Liver (tissue), 9 donors: ENCODE results near the gene CCDC192. TPM values are rescaled to one million over a fixed set of nuclear protein-coding genes. Genes with fewer than 3 reads are reported as not detected.

Experiments used
- DNase-seq: peaks from one replicate; pipeline ENCODE4 v3.0.0-alpha.2; 2017; ENCODE audit warnings: low spot score
- H3K27ac ChIP-seq, 2 donors: one replicate each; pipeline ENCODE4 v1.7.0; 2013; ENCODE audit warnings: inconsistent platforms in 2 of 2, low read length in 2 of 2, control low read depth in 1 of 2, low read depth in 1 of 2, mild to moderate bottlenecking in 1 of 2
- H3K27me3 ChIP-seq, 4 donors: one replicate each; pipeline versions ENCODE4 v1.6.1 to v1.7.0; 2013; ENCODE audit warnings: low read length in 3 of 4, inconsistent platforms in 1 of 4, mild to moderate bottlenecking in 1 of 4, moderate library complexity in 1 of 4; ENCODE audit not compliant: control insufficient read depth in 4 of 4, insufficient read depth in 4 of 4
- H3K36me3 ChIP-seq, 4 donors: one replicate each; pipeline versions ENCODE4 v1.6.1 to v1.7.0; 2013; ENCODE audit warnings: low read length in 3 of 4, mild to moderate bottlenecking in 3 of 4, low read depth in 1 of 4, moderate library complexity in 1 of 4; ENCODE audit not compliant: control insufficient read depth in 4 of 4, insufficient read depth in 3 of 4
- H3K4me1 ChIP-seq, 4 donors: one replicate each; pipeline versions ENCODE4 v1.6.1 to v1.7.0; 2013; ENCODE audit warnings: low read length in 3 of 4, mild to moderate bottlenecking in 3 of 4, moderate library complexity in 1 of 4; ENCODE audit not compliant: control insufficient read depth in 4 of 4, insufficient read depth in 4 of 4
- H3K4me3 ChIP-seq, 3 donors: one replicate each; pipeline versions ENCODE4 v1.6.1 to v1.7.0; 2013; ENCODE audit warnings: low read length in 3 of 3, control low read depth in 1 of 3, low read depth in 1 of 3, mild to moderate bottlenecking in 1 of 3
- H3K9ac ChIP-seq, 2 donors: one replicate each; pipeline ENCODE4 v1.7.0; 2013; ENCODE audit warnings: low read length in 2 of 2, mild to moderate bottlenecking in 2 of 2, moderate library complexity in 2 of 2, control low read depth in 1 of 2, low read depth in 1 of 2
- H3K9me3 ChIP-seq, 4 donors: one replicate each; pipeline versions ENCODE4 v1.6.1 to v1.7.0; 2013; ENCODE audit warnings: low read length in 3 of 4; ENCODE audit not compliant: control insufficient read depth in 4 of 4
- EGR1 ChIP-seq, 2 donors: IDR thresholded peaks; 2 replicates each; pipeline ENCODE4 v1.6.1; 2016 to 2018; ENCODE audit warnings: antibody characterized with exemption in 2 of 2, low read depth in 2 of 2
- FOXA1 ChIP-seq: IDR thresholded peaks from 2 replicates; pipeline ENCODE4 v1.6.1; 2016; ENCODE audit warnings: antibody characterized with exemption
- FOXA2 ChIP-seq: IDR thresholded peaks from 2 replicates; pipeline ENCODE4 v1.6.1; 2016; ENCODE audit warnings: antibody characterized with exemption
- HNF4A ChIP-seq, 2 donors: conservative IDR thresholded peaks; 2 replicates each; pipeline ENCODE4 v1.6.1; 2016; ENCODE audit warnings: antibody characterized with exemption in 2 of 2, mild to moderate bottlenecking in 2 of 2
- HNF4G ChIP-seq: IDR thresholded peaks from 2 replicates; pipeline ENCODE4 v1.6.1; 2016; ENCODE audit warnings: antibody characterized with exemption
- NR2F2 ChIP-seq: IDR thresholded peaks from 2 replicates; pipeline ENCODE4 v1.6.1; 2016; ENCODE audit warnings: antibody characterized with exemption
- RAD21 ChIP-seq, 2 donors: IDR thresholded peaks; 2 replicates each; pipeline ENCODE4 v1.6.1; 2016; ENCODE audit warnings: antibody characterized with exemption in 2 of 2, mild to moderate bottlenecking in 2 of 2
- SP1 ChIP-seq: IDR thresholded peaks from 2 replicates; pipeline ENCODE4 v1.6.1; 2018; ENCODE audit warnings: antibody characterized with exemption, mild to moderate bottlenecking
- TAF1 ChIP-seq: conservative IDR thresholded peaks from 2 replicates; pipeline ENCODE4 v1.6.1; 2016; ENCODE audit warnings: antibody characterized with exemption, mild to moderate bottlenecking
- YY1 ChIP-seq: IDR thresholded peaks from 2 replicates; pipeline ENCODE4 v1.6.1; 2016; ENCODE audit warnings: antibody characterized with exemption, mild to moderate bottlenecking
- WGBS: extraction: QIAGEN DNeasy Blood & Tissue Kit; methylation state at CpG from one replicate; pipeline ENCODE4 v1.1.7; 2013; 5-methylcytosine and 5-hydroxymethylcytosine counted together
- polyA plus RNA-seq, 2 donors: library from polyadenylated mRNA; stranded (reverse) in 1 of 2; unstranded in 1 of 2; fragments of 200-250 nt in 1 of 2; fragments of >200 nt in 1 of 2; fragmentation: Nextera tagmentation in 1 of 2; extraction: Ambion mirVana in 1 of 2; gene quantifications; one replicate each; pipeline versions ENCODE4 v1.2.1 to v1.2.3, GENCODE V29; 2013 to 2015
- total RNA-seq, 2 donors: library from RNA; depleted of rRNA; stranded (reverse); fragments of >200 nt; gene quantifications; one replicate each; pipeline ENCODE4 v1.2.3, GENCODE V29; 2014
- TF ChIP-seq, protein P1 (sequence below): IDR thresholded peaks from 2 replicates; pipeline ENCODE4 v1.6.1; 2016; ENCODE audit warnings: antibody characterized with exemption
- TF ChIP-seq, protein P2 (sequence below): IDR thresholded peaks from 2 replicates; pipeline ENCODE4 v1.6.1; 2016; ENCODE audit warnings: antibody characterized with exemption, mild to moderate bottlenecking
- TF ChIP-seq, protein P3 (sequence below): fragments of 150-350 bp; IDR thresholded peaks from 2 replicates; pipeline ENCODE4 v1.5.1; 2017; ENCODE audit warnings: improper control_type of control experiment, low read depth, low read length; ENCODE audit not compliant: missing input control
- TF ChIP-seq, protein P4 (sequence below): IDR thresholded peaks from 2 replicates; pipeline ENCODE4 v1.6.1; 2016; ENCODE audit warnings: antibody characterized with exemption
- donor health status: healthy.
- donor health status: healthy.
- donor health status: healthy.
- donor health status: healthy.
- donor health status: healthy.

Gene CCDC192
- total and polyA plus RNA-seq, 4 donors: not detected

DNA sequence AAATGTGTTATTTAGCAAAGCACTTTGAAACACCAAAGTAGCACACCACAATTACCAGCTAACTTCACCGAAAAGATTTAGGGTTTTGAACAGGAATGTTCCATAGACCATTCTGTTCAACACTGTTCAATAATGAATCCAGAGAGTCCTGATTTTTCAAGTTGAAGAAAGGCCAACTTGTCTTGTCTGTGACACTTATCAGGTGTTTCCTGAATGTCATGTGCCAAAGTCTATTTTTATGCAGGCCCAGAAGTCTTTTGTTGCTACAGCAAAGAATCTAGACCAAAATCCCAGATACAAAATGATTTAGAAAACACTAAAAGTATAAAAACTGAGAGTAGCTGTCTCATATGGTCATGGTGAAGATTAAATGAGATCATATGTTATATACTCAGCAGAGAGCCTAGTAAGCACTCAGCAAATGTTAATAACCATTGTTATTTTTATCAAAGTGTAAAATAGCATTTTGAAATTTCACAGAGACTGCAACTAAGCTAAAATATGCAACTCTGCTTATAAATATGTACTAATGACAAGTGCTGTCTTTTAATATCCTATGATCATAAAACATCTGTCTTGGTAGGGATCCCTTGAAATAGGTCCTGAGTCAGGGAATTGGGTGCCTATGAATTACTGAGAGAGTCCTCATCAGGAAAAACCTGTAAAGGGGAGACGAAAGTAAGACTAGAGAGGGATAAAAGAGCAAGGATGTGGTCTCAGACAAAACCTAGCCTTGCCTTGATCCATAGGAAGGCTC, 258.0 kb downstream of the CCDC192 start:
- no peak overlapping the region for H3K27ac ChIP-seq
- no peaks in the 10 kb centered on the region for H3K9me3 ChIP-seq
- TF ChIP-seq, protein P1, sequence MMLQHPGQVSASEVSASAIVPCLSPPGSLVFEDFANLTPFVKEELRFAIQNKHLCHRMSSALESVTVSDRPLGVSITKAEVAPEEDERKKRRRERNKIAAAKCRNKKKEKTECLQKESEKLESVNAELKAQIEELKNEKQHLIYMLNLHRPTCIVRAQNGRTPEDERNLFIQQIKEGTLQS: no peak
- TF ChIP-seq SP1 (no peak), TAF1 (no peak), HNF4G (no peak), YY1 (no peak), EGR1 (IDR thresholded peaks at IDR 0.05; ENCODE audit: low read depth in 2 of 2) (no peak)
- TF ChIP-seq, protein P2, sequence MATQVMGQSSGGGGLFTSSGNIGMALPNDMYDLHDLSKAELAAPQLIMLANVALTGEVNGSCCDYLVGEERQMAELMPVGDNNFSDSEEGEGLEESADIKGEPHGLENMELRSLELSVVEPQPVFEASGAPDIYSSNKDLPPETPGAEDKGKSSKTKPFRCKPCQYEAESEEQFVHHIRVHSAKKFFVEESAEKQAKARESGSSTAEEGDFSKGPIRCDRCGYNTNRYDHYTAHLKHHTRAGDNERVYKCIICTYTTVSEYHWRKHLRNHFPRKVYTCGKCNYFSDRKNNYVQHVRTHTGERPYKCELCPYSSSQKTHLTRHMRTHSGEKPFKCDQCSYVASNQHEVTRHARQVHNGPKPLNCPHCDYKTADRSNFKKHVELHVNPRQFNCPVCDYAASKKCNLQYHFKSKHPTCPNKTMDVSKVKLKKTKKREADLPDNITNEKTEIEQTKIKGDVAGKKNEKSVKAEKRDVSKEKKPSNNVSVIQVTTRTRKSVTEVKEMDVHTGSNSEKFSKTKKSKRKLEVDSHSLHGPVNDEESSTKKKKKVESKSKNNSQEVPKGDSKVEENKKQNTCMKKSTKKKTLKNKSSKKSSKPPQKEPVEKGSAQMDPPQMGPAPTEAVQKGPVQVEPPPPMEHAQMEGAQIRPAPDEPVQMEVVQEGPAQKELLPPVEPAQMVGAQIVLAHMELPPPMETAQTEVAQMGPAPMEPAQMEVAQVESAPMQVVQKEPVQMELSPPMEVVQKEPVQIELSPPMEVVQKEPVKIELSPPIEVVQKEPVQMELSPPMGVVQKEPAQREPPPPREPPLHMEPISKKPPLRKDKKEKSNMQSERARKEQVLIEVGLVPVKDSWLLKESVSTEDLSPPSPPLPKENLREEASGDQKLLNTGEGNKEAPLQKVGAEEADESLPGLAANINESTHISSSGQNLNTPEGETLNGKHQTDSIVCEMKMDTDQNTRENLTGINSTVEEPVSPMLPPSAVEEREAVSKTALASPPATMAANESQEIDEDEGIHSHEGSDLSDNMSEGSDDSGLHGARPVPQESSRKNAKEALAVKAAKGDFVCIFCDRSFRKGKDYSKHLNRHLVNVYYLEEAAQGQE: no peak
- TF ChIP-seq, protein P3, sequence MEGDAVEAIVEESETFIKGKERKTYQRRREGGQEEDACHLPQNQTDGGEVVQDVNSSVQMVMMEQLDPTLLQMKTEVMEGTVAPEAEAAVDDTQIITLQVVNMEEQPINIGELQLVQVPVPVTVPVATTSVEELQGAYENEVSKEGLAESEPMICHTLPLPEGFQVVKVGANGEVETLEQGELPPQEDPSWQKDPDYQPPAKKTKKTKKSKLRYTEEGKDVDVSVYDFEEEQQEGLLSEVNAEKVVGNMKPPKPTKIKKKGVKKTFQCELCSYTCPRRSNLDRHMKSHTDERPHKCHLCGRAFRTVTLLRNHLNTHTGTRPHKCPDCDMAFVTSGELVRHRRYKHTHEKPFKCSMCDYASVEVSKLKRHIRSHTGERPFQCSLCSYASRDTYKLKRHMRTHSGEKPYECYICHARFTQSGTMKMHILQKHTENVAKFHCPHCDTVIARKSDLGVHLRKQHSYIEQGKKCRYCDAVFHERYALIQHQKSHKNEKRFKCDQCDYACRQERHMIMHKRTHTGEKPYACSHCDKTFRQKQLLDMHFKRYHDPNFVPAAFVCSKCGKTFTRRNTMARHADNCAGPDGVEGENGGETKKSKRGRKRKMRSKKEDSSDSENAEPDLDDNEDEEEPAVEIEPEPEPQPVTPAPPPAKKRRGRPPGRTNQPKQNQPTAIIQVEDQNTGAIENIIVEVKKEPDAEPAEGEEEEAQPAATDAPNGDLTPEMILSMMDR: no peak
- TF ChIP-seq, protein P4, sequence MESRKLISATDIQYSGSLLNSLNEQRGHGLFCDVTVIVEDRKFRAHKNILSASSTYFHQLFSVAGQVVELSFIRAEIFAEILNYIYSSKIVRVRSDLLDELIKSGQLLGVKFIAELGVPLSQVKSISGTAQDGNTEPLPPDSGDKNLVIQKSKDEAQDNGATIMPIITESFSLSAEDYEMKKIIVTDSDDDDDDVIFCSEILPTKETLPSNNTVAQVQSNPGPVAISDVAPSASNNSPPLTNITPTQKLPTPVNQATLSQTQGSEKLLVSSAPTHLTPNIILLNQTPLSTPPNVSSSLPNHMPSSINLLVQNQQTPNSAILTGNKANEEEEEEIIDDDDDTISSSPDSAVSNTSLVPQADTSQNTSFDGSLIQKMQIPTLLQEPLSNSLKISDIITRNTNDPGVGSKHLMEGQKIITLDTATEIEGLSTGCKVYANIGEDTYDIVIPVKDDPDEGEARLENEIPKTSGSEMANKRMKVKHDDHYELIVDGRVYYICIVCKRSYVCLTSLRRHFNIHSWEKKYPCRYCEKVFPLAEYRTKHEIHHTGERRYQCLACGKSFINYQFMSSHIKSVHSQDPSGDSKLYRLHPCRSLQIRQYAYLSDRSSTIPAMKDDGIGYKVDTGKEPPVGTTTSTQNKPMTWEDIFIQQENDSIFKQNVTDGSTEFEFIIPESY: no peak
- 86% methylated on average over 2 of the region's 2 CpGs for WGBS
- H3K4me1 ChIP-seq: no peaks in the 10 kb centered on the region
- no peaks in the 10 kb centered on the region for H3K27me3 ChIP-seq
- no peaks in the 10 kb centered on the region for H3K36me3 ChIP-seq
- no peak overlapping the region for H3K9ac ChIP-seq
- H3K4me3 ChIP-seq: no peak overlapping the region
- no peak for DNase-seq

DNA sequence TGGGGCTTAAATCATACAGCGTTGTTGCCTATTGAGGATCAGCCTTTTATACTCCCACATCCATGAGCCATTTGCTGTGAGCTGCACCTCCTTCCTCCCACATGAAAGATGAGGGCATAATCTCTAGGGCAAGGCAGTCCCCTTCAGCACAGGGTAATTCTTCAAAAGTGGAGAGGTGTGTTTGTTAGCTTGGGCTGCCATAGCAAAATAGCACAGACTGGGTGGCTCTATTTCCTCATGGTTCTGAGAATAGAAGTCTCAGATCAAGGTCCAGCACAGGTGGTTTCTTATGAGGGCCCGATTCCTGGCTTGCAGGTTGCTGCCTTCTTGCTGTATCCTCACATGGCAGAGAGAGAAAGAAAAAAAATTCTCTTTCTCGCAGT, 258.6 kb downstream of the CCDC192 start:
- H3K27me3 ChIP-seq: no peaks in the 10 kb centered on the region
- H3K4me1 ChIP-seq: no peaks in the 10 kb centered on the region
- no peak overlapping the region for H3K27ac ChIP-seq

More for the DNA sequence above, 258.6 kb downstream of the CCDC192 start:
- DNase-seq: no peak
- 93% methylated on average over 3 of the region's 3 CpGs for WGBS
- Histone ChIP-seq H3K4me3 (no peak overlapping the region), H3K36me3 (no peaks in the 10 kb centered on the region), H3K9me3 (no peaks in the 10 kb centered on the region), H3K9ac (no peak overlapping the region)
- TF ChIP-seq HNF4A (conservative IDR thresholded peaks at IDR 0.05): no peak
- no peak for TF ChIP-seq FOXA2
- TF ChIP-seq RAD21 (IDR thresholded peaks at IDR 0.05): no peak
- no peak for TF ChIP-seq HNF4G
- TF ChIP-seq NR2F2: no peak
- no peak for TF ChIP-seq FOXA1
- TF ChIP-seq, protein P3: no peak
